ENCODE results near the gene RBM33. TPM values are rescaled to one million over a fixed set of nuclear protein-coding genes. Genes with fewer than 3 reads are reported as not detected.
"Not testable (repeated sequence)": the region's sequence is repeated elsewhere in the genome, so short reads cannot be mapped to it uniquely, and the experiment has no call there.

Gene RBM33, protein sequence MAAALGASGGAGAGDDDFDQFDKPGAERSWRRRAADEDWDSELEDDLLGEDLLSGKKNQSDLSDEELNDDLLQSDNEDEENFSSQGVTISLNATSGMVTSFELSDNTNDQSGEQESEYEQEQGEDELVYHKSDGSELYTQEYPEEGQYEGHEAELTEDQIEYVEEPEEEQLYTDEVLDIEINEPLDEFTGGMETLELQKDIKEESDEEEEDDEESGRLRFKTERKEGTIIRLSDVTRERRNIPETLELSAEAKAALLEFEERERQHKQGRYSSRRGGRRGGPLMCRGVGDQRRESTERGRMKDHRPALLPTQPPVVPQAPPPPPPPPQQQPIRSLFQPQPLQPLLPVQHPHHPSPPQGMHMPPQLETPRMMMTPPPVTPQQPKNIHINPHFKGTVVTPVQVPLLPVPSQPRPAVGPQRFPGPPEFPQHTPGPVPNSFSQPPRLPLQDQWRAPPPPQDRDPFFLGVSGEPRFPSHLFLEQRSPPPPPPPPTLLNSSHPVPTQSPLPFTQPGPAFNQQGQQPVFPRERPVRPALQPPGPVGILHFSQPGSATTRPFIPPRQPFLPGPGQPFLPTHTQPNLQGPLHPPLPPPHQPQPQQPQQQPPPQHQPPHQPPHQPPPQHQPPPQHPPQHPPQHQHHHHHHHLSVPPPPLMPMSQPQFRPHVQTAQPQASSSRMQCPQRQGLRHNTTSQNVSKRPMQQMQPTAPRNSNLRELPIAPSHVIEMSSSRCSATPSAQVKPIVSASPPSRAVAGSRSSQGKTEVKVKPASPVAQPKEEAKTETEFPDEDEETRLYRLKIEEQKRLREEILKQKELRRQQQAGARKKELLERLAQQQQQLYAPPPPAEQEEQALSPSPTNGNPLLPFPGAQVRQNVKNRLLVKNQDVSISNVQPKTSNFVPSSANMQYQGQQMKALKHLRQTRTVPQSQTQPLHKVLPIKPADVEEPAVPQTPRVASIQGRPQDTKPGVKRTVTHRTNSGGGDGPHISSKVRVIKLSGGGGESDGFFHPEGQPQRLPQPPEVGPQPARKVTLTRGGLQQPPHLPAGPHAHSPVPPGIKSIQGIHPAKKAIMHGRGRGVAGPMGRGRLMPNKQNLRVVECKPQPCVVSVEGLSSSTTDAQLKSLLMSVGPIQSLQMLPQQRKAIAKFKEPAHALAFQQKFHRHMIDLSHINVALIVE
- 18.8 and 19.7 TPM in 2 replicates for total RNA-seq (2014; rRNA removed; shearing (Covaris generic))
- polyA plus RNA-seq (2015; cell fraction: cytosol; rRNA removed) = 11.1 and 19.4 TPM in 2 replicates
- 47.7 and 62.1 TPM in 2 replicates for polyA plus RNA-seq (2015; cell fraction: nucleus; rRNA removed)

DNA sequence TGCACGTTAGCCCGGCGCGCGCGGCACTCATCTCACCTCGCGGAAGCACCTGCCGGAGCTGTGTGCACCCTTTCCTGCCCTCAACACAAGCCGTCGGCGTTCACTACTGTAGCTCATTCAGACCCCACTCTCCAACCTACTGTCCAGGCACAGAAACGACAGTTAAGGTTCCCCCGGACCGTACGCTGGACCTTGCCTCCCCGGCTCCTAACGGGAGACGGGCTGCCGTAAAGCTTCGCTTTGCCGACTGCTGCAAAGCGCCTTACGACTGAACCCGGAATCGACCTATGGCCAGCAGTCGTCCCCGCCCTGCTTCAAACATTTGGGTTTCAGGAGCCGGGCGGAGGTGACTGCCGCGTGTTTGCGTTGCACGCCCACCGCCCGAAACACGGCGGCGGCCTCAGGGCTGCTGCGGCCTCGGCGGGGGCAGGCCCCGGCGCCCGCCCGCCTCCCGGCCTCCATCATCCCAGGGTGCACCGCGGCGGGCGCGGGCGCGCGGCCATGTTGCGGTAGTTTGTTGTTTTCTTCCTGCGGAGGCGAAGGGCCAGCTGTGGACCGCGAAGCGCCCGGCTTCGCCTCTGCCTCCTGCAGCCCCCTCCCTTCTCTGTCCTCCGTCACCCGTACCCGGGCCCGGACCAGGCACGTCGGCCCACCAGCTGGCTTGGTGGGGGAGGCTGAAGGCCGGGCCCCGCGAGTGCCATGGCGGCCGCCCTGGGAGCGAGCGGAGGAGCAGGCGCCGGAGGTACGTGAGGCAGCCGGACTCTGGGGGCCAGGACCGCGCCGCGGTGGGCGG lies at the start of gene RBM33:
RBM33 (plus strand) TSS at position 484 of the 793 bp plus-strand sequence; CDS start at position 700, 216 bp downstream.
- DNase-seq (ENCODE audit: low read depth) = peak; percentile 86

DNA sequence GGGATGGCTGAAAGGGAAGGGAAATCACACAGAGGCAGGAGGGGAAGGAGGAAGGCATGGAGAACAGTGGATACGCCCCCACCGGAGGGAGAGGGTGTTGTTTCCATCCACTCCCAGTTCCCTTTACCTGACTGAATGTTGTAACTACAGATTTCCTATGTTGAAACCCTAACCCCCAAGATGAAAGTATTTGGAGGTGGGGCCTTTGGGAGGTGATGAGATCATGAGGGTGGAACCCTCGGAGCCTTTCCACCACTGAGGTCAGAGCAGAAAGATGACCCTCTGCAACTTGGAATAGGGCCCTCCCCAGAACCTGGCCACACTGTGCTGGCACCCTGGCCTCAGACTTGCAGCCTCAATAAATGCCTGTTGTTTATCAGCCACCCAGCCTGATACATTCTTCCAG lies 49.5 kb upstream of the RBM33 start:
- no peak for DNase-seq (ENCODE audit: low read depth)

DNA sequence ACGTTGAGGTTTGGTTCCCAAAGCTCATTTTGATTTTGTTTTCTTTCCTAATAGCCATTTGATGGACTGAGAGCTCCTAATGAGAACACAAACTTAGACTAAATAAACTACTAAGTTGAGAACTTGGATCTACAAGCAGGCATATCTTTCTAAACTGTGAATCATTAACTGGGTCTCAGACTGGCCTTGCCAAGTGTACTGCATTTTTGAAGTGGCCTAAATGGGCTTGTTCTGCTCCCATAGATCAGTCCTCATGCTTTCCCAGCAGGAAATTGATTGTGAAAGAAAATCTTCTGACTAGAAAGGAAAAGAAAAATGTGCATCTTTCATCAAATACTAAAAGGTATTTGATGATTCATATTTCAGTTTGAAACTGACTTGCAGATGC lies 46.7 kb upstream of the RBM33 start:
- DNase-seq (ENCODE audit: low read depth) = no peak

DNA sequence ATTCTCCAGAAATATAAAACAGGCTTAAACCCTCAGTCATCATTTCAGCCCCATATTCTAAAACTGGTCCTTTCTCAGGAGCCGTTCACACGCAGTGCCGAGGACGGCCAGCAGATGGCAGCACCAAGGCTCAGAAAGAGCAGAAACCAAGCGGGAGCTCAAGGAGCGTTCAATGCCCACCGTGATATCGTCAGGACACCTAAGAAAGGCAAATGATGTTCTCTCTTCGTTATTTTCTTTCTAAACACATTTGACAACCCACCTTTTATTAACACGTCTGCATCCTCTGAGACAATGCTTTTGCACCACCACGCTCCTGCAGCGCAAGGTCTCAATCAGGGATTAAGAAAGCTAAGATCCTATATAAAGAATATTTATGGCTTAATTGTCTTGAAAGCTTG lies 45.7 kb upstream of the RBM33 start:
- DNase-seq (ENCODE audit: low read depth) = peak; percentile 60

DNA sequence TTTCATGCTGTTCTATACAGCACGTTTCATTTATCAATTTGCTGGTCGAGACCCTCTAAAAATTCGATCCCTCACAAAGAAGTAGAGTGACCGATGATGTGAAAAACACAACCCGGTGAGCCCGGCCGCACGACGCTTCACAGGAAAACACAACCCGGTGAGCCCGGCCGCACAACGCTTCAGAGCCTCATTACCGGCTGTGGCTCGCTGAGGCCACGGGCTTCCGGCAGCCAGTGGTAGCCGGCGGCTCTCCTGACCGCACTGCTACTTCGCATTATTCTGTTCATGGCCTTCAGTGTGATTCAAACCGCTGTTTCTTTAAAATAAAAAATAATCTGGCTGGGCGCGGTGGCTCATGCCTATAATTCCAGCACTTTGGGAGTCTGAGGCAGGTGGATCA lies 42.3 kb upstream of the RBM33 start:
- no peak for DNase-seq (ENCODE audit: low read depth)

DNA sequence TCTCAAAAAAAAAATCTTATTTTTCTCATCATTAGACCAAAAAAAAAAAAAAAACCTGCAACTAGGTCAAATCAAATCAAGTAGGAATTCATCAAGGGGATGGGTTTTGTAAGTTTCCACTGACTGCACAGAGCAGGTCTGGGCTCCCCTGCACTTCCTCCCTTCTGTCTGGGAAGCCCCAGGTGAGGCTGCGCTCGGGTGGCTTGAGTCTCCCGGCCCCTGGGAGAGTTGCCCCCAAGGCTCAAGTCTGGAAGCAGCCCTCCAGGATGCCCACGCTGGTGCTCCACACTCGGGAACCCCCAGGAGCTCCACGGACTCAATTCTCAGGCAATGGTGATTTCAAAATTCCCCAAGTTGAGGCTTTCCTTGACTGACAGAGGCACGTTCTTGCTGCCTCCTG lies 41.7 kb upstream of the RBM33 start:
- DNase-seq (ENCODE audit: low read depth) = no peak

DNA sequence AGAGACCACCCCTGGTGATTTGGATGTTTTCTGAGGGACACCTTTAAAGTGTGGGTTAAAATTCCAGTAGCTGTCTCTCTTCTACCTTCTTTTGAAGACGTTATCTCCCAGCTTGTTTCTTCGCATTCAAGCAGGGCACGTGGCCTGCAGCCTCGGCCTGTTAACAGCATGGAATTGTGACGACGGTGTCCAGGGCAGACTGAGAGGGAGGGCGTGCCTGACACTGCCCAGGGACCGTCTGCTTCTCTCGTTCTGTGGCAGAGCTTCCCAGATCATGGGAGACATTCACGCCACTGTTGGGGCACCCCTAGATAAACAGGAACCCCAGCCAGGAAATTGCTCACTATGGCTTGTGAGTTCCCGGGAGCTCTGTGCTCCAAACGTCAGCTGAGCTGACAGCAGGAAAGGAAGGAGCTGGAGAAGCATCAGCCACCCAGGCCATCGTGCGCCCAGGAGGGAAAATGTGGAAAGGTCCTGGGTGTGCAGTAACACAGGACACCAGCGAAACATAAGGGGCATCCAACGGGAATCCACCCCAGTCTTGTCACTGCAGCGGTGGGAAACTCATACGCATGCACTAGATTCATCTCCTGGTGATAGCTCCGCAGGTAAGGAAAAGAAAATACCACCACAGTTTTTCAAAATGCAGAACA lies 41.1 kb upstream of the RBM33 start:
- DNase-seq (ENCODE audit: low read depth) = no peak

DNA sequence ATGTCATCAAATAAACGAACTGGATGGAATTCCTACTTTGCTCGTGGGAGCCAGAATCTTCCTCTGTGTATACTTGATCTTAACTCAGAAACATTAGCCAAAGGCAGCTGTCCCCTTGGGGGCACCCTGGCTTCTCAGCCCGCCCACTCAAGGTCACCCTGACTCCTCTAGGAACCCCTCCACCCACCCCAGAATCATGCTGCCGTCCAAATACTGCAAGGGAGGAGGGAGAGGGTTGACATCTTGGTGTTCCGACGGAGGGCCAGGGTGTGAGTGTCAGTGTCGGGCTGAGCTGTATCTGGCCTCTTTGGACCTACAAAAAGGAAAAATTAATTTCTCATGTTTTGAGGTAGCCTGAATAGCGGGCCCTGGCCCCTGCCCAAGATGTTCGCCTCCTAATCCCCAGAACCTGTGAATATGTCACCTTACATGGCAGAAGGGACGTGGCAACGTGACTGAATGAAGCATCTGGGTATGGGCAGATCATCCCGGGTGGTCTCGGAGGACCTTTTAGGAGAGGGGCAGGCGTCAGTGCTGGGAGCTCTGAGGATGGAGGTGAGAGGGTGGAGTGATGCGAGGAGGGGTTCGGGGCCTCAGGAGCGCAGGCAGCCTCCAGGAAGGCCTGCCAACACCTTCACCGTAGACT lies 40.5 kb upstream of the RBM33 start:
- no peak for DNase-seq (ENCODE audit: low read depth)

DNA sequence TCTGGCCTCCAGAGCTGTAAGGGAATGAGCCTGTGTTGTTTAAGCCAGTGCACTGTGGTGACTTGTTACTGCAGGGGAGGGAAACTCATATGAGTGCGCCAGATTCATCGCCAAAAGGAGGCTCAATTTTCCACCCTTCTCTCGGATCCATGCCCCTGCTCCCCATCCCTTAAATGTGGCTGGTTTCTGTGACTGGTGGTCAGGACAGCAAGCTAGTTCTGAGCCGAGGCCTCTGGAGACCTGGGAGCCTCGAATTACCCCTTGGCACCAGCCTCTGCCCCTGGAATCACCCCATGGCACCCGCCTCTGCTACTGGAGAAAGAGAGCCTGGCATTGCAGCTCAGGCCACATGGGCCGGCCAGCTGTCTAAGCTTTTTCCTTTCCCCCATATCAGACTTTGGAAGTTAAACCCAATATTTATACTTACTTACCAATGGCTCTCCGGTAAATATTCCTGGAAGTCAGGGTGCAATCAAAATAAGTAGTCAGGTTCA lies 39.9 kb upstream of the RBM33 start:
- DNase-seq (ENCODE audit: low read depth) = no peak

DNA sequence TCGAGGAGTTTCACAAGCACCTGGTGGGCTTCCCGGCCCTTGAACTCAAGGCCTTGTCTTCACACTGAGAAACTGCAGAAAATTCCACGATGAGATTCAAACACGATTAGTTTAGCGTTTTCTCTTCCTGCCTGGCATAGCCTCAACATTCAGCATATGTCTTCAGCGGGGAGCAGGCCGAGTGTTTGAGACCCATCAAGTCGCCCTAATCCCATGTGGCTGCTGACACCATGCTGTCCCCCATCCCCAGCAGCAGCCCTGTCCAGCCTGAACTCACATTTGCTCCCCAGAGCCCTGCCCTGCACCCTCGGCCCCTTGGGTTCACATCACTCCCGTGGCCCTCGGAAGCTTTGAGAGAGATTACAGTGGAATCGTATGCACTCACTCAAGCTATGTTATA lies 35.3 kb upstream of the RBM33 start:
- no peak for DNase-seq (ENCODE audit: low read depth)

DNA sequence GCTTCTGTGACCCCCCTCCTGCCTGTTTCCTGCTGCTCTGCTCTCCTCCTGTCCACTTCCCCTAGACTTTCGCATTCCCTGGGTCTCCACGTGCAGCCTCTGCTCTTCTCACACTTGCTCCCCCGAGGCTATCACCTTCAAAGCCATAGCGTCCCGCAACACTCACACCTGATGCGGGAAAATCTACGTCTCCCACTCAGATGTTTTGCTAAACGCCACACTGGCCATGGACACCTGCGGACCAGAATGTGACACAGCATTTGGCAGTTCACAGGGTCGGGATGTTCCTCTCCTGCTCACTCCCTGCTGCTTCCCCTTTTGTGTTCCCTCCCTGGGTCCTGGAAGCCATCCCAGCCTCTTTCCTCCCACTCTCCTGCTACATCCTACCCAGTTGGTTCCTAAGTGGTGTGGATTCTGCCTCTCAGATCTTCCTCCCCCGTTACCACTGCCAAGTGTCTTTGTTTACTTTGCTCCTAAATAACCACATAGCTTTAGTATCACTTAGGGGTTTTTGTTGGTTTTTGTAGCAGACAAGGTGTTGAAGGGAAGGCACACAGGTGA lies 33.7 kb upstream of the RBM33 start:
- no peak for DNase-seq (ENCODE audit: low read depth)

DNA sequence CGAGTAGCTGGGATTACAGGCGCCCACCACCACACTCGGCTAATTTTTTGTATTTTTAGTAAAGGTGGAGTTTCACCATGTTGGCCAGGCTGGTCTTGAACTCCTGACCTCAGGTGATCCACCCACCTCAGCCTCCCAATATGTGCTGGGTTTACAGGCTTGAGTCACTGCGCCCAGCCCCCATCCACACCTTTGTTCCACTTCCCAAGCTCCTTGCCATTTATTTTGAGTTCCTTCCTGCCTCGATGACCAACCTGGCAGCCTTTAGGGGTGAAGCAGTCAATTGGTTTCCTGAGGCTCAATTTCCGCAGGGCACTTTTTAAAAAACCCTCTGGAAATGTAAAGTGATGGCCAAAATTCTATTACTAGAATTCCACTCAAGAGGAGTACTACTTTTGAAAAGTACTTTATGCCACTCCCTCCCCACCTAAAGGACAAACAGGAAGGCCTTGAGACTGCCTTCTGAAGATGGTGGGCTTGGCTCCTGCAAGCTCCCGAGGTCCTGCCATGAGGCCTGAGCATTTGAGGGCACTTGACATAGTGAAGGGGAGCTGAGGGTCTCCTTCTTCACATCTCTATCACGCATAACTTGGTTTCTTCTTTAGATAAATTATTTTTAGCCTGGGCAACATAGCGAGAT lies 32.5 kb upstream of the RBM33 start:
- DNase-seq (ENCODE audit: low read depth) = no peak

DNA sequence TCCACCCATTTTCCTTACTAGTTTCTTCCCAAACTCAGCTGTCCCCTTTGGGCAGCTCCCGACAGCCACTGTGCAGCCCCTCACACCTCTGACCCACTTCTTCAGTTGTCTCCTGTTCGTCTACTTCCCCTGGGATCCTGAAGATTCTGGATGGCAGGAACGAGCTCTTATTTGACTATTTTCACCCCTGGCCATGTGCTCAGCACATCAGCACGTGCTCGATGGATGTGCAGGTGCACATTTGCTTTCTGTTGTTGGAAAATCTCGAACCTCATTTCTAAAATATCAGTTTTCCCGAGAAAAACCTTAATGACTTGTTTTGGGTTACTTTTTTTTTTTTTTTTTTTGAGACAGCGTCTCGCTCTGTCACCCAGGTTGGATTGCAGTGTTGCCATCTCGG lies 31.8 kb upstream of the RBM33 start:
- no peak for DNase-seq (ENCODE audit: low read depth)

DNA sequence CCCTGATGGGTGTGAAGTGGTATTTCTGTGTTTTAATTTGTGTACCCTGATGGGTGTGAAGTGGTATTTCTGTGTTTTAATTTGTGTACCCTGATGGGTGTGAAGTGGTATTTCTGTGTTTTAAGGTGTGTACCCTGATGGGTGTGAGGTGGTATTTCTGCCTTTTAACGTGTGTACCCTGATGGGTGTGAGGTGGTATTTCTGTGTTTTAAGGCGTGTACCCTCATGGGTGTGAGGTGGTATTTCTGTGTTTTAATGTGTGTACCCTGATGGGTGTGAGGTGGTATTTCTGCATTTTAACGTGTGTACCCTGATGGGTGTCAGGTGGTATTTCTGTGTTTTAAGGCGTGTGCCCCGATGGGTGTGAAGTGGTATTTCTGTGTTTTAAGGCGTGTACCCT lies 29.4 kb upstream of the RBM33 start:
- DNase-seq (ENCODE audit: low read depth) = not testable (repeated sequence)

DNA sequence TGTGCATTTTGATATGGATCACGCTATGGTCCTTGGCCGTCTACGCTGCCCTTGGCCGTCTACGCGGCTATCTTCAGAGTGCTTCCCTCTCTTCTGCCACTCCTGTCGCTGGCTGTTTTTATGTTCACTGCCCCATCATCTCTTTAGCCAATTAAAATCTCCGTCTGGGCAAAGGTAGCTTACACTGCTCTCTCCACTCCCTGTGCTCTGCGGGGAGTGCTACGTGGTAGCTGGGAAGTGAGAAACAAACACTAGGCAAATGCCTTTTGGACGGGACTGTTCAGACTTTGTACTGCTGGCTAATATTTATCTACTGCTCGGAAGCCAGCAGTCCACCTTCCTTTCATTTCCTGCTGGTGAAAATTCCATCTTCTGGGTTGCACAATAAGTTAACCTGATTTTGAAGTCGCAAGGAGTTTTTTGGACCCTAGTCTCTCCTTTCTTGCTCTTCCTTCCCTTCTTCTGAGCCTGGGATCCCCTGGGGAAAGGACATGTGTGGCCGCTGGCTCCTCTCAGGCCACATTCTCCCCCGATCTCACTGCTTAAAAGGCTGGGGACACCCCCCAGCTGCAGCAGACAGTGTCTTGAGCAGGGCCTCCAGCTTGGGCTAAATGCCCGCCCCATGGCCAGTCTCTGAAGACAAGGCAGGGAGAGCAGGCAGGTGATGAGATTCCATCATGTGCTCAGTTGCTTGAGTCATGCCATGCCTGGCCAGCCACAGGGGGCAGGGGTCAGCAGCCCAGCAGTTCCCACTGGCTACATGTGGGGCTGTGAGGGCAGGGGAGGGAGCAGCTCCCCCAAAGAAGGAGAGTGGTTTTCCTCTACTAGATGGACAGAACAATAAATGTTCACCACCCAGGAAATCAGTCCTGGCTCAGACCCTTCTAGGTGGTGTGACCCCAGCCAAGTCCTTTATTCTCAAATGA lies 25.5 kb upstream of the RBM33 start:
- DNase-seq (ENCODE audit: low read depth) = peak; percentile 57

DNA sequence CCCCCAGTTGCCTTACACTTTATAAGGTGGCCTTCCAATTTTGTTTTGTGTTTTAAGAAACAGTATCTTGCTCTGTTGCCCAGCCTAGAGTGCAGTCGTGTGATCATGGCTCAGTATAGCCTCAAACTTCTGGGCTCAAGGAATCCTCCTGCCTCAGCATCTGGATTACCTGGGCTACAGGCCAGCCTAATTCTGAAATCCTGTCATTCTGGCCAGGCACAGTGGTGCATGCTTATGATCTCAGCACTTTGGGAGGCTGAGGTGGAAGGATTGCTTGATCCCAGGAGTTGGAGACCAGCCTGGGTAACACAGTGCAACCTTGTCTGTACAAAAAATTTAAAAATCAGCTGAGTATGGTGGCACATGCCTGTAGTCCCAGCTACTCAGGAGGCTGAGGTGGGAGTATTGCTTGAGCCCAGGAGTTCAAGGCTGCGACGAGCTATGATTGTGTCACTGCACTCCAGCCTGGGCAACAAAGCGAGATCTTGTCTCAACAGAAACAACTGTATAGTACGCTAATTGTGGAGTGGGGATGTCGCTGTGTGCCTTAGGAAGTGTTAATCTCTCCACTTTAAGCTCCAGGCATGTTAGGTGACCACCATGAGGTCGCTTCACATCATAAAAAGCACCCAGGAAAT lies 24.7 kb upstream of the RBM33 start:
- DNase-seq (ENCODE audit: low read depth) = no peak

DNA sequence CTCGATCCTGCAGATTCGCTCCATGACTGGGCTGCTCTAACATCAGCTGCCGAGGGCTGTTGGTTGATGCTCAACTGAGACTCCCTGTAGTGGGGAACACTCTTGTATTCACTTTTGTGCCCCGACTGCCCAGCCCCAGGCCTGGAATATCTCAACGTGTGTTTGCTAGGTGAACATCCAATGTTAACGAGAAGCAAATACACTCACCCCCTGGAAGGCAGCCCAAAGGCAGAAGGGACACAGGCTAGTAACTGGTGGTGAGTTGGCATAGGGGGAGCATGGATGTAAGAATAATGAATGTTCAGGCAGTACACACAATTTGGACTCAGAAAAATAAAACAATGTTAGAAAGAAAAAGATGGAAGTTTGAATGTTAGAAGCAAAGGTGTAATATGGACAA lies 24.0 kb upstream of the RBM33 start:
- DNase-seq (ENCODE audit: low read depth) = no peak
